ENCODE measurements around the gene BCAS4.

DNA sequence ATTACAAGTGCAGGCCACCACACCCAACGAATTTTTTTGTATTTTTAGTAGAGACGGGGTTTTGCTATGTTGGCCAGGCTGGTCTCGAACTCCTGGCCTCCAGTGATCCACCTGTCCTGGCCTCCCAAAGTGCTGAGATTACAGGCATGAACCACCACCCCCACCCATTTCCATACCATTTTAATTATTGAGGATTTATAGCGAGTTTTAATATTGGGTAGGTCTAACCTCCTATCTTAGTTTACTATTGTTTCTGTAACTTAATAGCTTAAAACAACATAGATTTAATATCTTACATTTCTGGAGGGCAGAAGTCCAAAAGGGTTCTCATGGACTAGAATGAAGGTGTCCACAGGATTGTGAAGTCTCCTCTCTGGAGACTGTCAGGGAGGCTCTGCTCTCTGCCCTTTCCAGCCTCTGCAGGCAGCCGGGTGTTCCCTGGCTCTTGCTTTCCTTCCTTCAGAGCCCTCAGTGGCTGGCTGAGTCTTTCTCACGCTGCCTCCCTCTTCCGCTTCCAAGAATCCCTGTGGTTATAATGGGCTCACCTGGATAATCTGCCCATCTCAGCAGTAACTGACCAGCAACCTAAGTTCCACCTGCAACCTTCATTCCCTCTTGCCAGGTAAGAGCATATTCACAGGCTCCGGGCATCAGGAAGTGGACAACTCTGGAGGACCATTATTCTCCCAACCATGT is 18.6 kb upstream of the BCAS4 start:
- TF ChIP-seq, protein P1, sequence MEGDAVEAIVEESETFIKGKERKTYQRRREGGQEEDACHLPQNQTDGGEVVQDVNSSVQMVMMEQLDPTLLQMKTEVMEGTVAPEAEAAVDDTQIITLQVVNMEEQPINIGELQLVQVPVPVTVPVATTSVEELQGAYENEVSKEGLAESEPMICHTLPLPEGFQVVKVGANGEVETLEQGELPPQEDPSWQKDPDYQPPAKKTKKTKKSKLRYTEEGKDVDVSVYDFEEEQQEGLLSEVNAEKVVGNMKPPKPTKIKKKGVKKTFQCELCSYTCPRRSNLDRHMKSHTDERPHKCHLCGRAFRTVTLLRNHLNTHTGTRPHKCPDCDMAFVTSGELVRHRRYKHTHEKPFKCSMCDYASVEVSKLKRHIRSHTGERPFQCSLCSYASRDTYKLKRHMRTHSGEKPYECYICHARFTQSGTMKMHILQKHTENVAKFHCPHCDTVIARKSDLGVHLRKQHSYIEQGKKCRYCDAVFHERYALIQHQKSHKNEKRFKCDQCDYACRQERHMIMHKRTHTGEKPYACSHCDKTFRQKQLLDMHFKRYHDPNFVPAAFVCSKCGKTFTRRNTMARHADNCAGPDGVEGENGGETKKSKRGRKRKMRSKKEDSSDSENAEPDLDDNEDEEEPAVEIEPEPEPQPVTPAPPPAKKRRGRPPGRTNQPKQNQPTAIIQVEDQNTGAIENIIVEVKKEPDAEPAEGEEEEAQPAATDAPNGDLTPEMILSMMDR (IDR thresholded peaks at IDR 0.05) = no peak
- TF ChIP-seq POLR2A (IDR thresholded peaks at IDR 0.05) = no peak

Data from breast epithelium (tissue), 3 donors.